HCT116 (cell line): ENCODE data around the gene LHX3. TPM values are rescaled to one million over a fixed set of nuclear protein-coding genes. Genes with fewer than 3 reads are reported as not detected.

ENCODE experiments used
- ATAC-seq: fragments of 200-7000 bp; cut with Tn5 transposase; 2 replicates; pipeline ENCODE4 v1.9.1; 2020; ENCODE audit warnings: mild to moderate bottlenecking, moderate library complexity
- BruUV-seq: library from RNA; stranded (reverse); fragments of 400-500 nt; replicated peaks from 2 replicates; lab custom pipeline; 2021; lab: Mats Ljungman, UMichigan
- CTCF ChIA-PET: fragments of 300-600 bp; sonication (Branson Sonifier 250); formaldehyde crosslinking; loops from one replicate; lab custom pipeline; 2021; ENCODE audit warnings: antibody characterized with exemption; lab: Charles Lee
- POLR2A ChIA-PET: fragments of 300-600, 350-600 bp; sonication (Branson Sonifier 250); formaldehyde crosslinking; loops from one replicate; lab custom pipeline; 2021; ENCODE audit warnings: antibody characterized with exemption; lab: Charles Lee
- RAD21 ChIA-PET, 2 experiments: fragments of 300-600 bp; sonication (Branson Sonifier 250); formaldehyde crosslinking; loops; one replicate each; lab custom pipeline; 2023; ENCODE audit warnings: low total read pairs in 2 of 2; ENCODE audit not compliant: uncharacterized antibody in 2 of 2, unreplicated experiment in 2 of 2, low non-redundant PET in 1 of 2; lab: Charles Lee
- DNase-seq: peaks from one replicate; pipeline ENCODE4 v3.0.0-alpha.2; 2010; ENCODE audit warnings: low read depth, low spot score
- H2AFZ ChIP-seq: fragments of 200-600 bp; shearing (Covaris generic), sonication (generic); 2 replicates; pipeline ENCODE4 v1.6.1; 2017; ENCODE audit warnings: low read depth, mixed run types, mixed read lengths, antibody characterized with exemption, low read length; ENCODE audit not compliant: poor library complexity, severe bottlenecking
- H3K27ac ChIP-seq: 2 replicates; pipeline ENCODE4 v1.5.1; 2012; ENCODE audit warnings: low read depth, low read length
- H3K27me3 ChIP-seq: fragments of 200-600 bp; sonication (generic); 2 replicates; pipeline ENCODE4 v1.6.1; 2016; ENCODE audit warnings: mixed run types, low read length, mixed read lengths; ENCODE audit not compliant: insufficient read depth
- H3K36me3 ChIP-seq, 2 experiments: fragments of 200-500 bp in 1 of 2; fragments of 200-600 bp in 1 of 2; sonication (Bioruptor generic) in 1 of 2; sonication (generic) in 1 of 2; 2 replicates each; pipeline versions ENCODE4 v1.5.1 to v1.6.1; 2014 to 2016; ENCODE audit warnings: low read length in 2 of 2, inconsistent platforms in 1 of 2, mixed read lengths in 1 of 2, mixed run types in 1 of 2; ENCODE audit not compliant: insufficient read depth in 2 of 2, control insufficient read depth in 1 of 2
- H3K4me1 ChIP-seq, 2 experiments: fragments of 200-600 bp in 1 of 2; sonication (generic) in 1 of 2; 2 replicates each; pipeline versions ENCODE4 v1.5.1 to v1.6.1; 2012 to 2017; ENCODE audit warnings: low read length in 2 of 2, inconsistent platforms in 1 of 2, mild to moderate bottlenecking in 1 of 2, mixed read lengths in 1 of 2, mixed run types in 1 of 2, moderate library complexity in 1 of 2; ENCODE audit not compliant: insufficient read depth in 2 of 2, control insufficient read depth in 1 of 2
- H3K4me2 ChIP-seq: fragments of 200-600 bp; sonication (generic); 2 replicates; pipeline ENCODE4 v1.6.1; 2017; ENCODE audit warnings: mixed run types, low read length, mixed read lengths
- H3K4me3 ChIP-seq, 2 experiments: fragments of 200-600 bp in 1 of 2; sonication (generic) in 1 of 2; replicated peaks in 1 of 2; 2 replicates each; pipeline ENCODE4 v1.5.1; 2011 to 2016; ENCODE audit warnings: low read length in 2 of 2, control low read depth in 1 of 2, low read depth in 1 of 2, mild to moderate bottlenecking in 1 of 2, mixed read lengths in 1 of 2, mixed run types in 1 of 2
- H3K79me2 ChIP-seq: fragments of 200-600 bp; sonication (generic); 2 replicates; pipeline ENCODE4 v1.6.1; 2017; ENCODE audit warnings: mild to moderate bottlenecking, mixed run types, low read length, moderate library complexity, mixed read lengths; ENCODE audit not compliant: insufficient read depth
- H3K9ac ChIP-seq: fragments of 200-600 bp; sonication (generic); 2 replicates; pipeline ENCODE4 v1.6.1; 2016; ENCODE audit warnings: low read length, mixed read lengths
- H3K9me2 ChIP-seq: fragments of 200-600 bp; sonication (generic), shearing (Covaris generic); 2 replicates; pipeline ENCODE4 v1.6.1; 2017; ENCODE audit warnings: mixed run types, mild to moderate bottlenecking, moderate library complexity; ENCODE audit not compliant: insufficient read depth
- H3K9me3 ChIP-seq, 2 experiments: fragments of 200-500 bp in 1 of 2; fragments of 200-600 bp in 1 of 2; sonication (Bioruptor generic) in 1 of 2; sonication (generic) in 1 of 2; 2 replicates each; pipeline ENCODE4 v1.6.1; 2014 to 2017; ENCODE audit warnings: low read length in 2 of 2, mixed read lengths in 2 of 2, inconsistent platforms in 1 of 2, low read depth in 1 of 2, mild to moderate bottlenecking in 1 of 2, mixed run types in 1 of 2, moderate library complexity in 1 of 2; ENCODE audit not compliant: control insufficient read depth in 1 of 2, insufficient read depth in 1 of 2
- H4K20me1 ChIP-seq: fragments of 200-600 bp; sonication (generic), shearing (Covaris generic); 2 replicates; pipeline ENCODE4 v1.6.1; 2017; ENCODE audit warnings: mixed run types, mild to moderate bottlenecking, moderate library complexity; ENCODE audit not compliant: insufficient read depth
- ATF3 ChIP-seq: IDR thresholded peaks from 2 replicates; pipeline ENCODE4 v1.6.1; 2012
- CEBPB ChIP-seq: IDR thresholded peaks from 2 replicates; pipeline ENCODE4 v1.6.1; 2012; ENCODE audit warnings: low read depth
- EGR1 ChIP-seq: IDR thresholded peaks from 2 replicates; pipeline ENCODE4 v1.6.1; 2012; ENCODE audit warnings: low read depth
- FOSL1 ChIP-seq: IDR thresholded peaks from 2 replicates; pipeline ENCODE4 v1.6.1; 2012; ENCODE audit warnings: low read depth
- JUND ChIP-seq: IDR thresholded peaks from 2 replicates; pipeline ENCODE4 v1.6.1; 2012
- MAX ChIP-seq: IDR thresholded peaks from 2 replicates; pipeline ENCODE4 v1.6.1; 2012
- SP1 ChIP-seq: IDR thresholded peaks from 2 replicates; pipeline ENCODE4 v1.6.1; 2012; ENCODE audit warnings: low read depth
- YY1 ChIP-seq: IDR thresholded peaks from 2 replicates; pipeline ENCODE4 v1.6.1; 2011; ENCODE audit warnings: low read length, low read depth, moderate library complexity, mild to moderate bottlenecking; ENCODE audit not compliant: insufficient replicate concordance; ENCODE audit errors: extremely low read depth
- ZBTB33 ChIP-seq: IDR thresholded peaks from 2 replicates; pipeline ENCODE4 v1.6.1; 2011; ENCODE audit warnings: mild to moderate bottlenecking, low read length, moderate library complexity; ENCODE audit not compliant: insufficient replicate concordance; ENCODE audit errors: extremely low read depth
- ZFX ChIP-seq: fragments of 450-650 bp; IDR thresholded peaks from 2 replicates; pipeline ENCODE4 v1.6.1; 2017
- intact Hi-C: fragments of 100-400 bp; cut with micrococcal nuclease; formaldehyde crosslinking; loops from 2 replicates; pipeline ENCODE4 v1.10.0; 2022
- total RNA-seq: library from RNA; stranded (reverse); gene quantifications from one replicate; pipeline ENCODE4 v1.2.1, GENCODE V29; 2021; ENCODE audit not compliant: unreplicated experiment

LHX3 gene
- total RNA-seq, 1 experiment from 2014 or later: not detected

- POLR2A ChIA-PET: interaction anchor here (0.5 kb wide), 1 partner anchor 906 kb away, joined by 3 read pairs; no protein-coding TSS in a partner anchor
- H3K9me3 ChIP-seq: no peaks in the 10 kb centered on the region
- no peak for ATAC-seq
- H2AFZ ChIP-seq: no peak overlapping the region
- DNase-seq: no peak
- peaks cover 61% of the 10 kb centered on the region for H3K79me2 ChIP-seq
- peak overlapping the region; percentile 81 for H3K9ac ChIP-seq
- no peaks in the 10 kb centered on the region for H3K27me3 ChIP-seq
- H3K4me1 ChIP-seq: peaks cover 16 to 24% of the 10 kb centered on the region in 2 experiments
- H3K27ac ChIP-seq: peak overlapping the region; percentile 76
- CTCF ChIA-PET: no interaction called here
- peak overlapping the region; percentile 69 to 81 for H3K4me3 ChIP-seq
- RAD21 ChIA-PET: no interaction called here
- no TSS peak for BruUV-seq
- peak overlapping the region; percentile 82 for H3K4me2 ChIP-seq
- intact Hi-C loops: no loop called here
- no peak for TF ChIP-seq JUND
- no peak for TF ChIP-seq FOSL1
- TF ChIP-seq SP1: no peak
- no peak for TF ChIP-seq CEBPB
- no peak for TF ChIP-seq MAX
- no peak for TF ChIP-seq EGR1
- TF ChIP-seq ZFX: no peak
- no peak for TF ChIP-seq ZBTB33
- no peak for TF ChIP-seq YY1
- TF ChIP-seq ATF3: no peak
- H3K36me3 ChIP-seq: peaks cover 0 to 13% of the 10 kb centered on the region in 2 experiments; a peak in 1 of 4 replicates
- no peaks in the 10 kb centered on the region for H3K9me2 ChIP-seq
- peaks cover 7% of the 10 kb centered on the region; the same call in 1 of the 2 replicates for H4K20me1 ChIP-seq
Observed at GRCh38 chr9:136244122-136244968, 39.4 kb upstream of the LHX3 start.
